K562 (cell line): Measurements from ENCODE around the gene HOXD4.

ENCODE experiments used
- CTCF ChIP-seq, 3 experiments: IDR thresholded peaks in 2 of 3; conservative IDR thresholded peaks in 1 of 3; 2 replicates each; pipeline ENCODE4 v1.5.1; 2011 to 2012; ENCODE audit warnings: low read length in 3 of 3, mild to moderate bottlenecking in 3 of 3, control low read depth in 2 of 3, improper control_type of control experiment in 1 of 3, inconsistent platforms in 1 of 3, low read depth in 1 of 3, mixed read lengths in 1 of 3, moderate library complexity in 1 of 3; ENCODE audit not compliant: insufficient read depth in 2 of 3
- EWSR1 ChIP-seq: fragments of 450-650 bp; IDR thresholded peaks from 2 replicates; pipeline ENCODE4 v1.6.1; 2018; ENCODE audit warnings: borderline replicate concordance, mild to moderate bottlenecking, low read depth, moderate library complexity; ENCODE audit not compliant: partially characterized antibody
- EZH2 ChIP-seq: IDR thresholded peaks from 2 replicates; pipeline ENCODE4 v1.6.1; 2012; ENCODE audit warnings: low read depth, mild to moderate bottlenecking, inconsistent platforms, low read length, borderline replicate concordance
- GTF3C2 ChIP-seq: IDR thresholded peaks from 3 replicates; pipeline ENCODE4 v1.6.1; 2011; ENCODE audit warnings: borderline replicate concordance, mild to moderate bottlenecking, moderate library complexity; ENCODE audit not compliant: insufficient read length; ENCODE audit errors: extremely low read depth
- KAT2B ChIP-seq: IDR thresholded peaks from one replicate; pipeline ENCODE4 v1.6.1; 2012; ENCODE audit warnings: low read depth, mild to moderate bottlenecking, control low read depth, inconsistent platforms, low read length, moderate library complexity
- KLF16 ChIP-seq: IDR thresholded peaks from 2 replicates; pipeline ENCODE4 v1.6.1; 2016; ENCODE audit warnings: antibody characterized with exemption
- MBD1 ChIP-seq: fragments of 250-450 bp; sonication (Bioruptor Pico); IDR thresholded peaks from 2 replicates; pipeline ENCODE4 v1.8.0; 2022; ENCODE audit warnings: inconsistent platforms
- NFE2L1 ChIP-seq: fragments of 450-650 bp; IDR thresholded peaks from 2 replicates; pipeline ENCODE4 v1.6.1; 2016; ENCODE audit warnings: missing genetic modification characterization, low read depth, mild to moderate bottlenecking, missing compliant biosample characterization, moderate library complexity, borderline replicate concordance
- PHF21A ChIP-seq: fragments of 450-650 bp; IDR thresholded peaks from 2 replicates; pipeline ENCODE4 v1.6.1; 2017; ENCODE audit warnings: low read depth, borderline replicate concordance
- PTTG1 ChIP-seq: fragments of 450-650 bp; IDR thresholded peaks from 2 replicates; pipeline ENCODE4 v1.6.1; 2016; ENCODE audit warnings: low read depth, mild to moderate bottlenecking, missing genetic modification characterization, missing compliant biosample characterization
- SP1 ChIP-seq: sonication (generic); formaldehyde crosslinking; IDR thresholded peaks from 2 replicates; pipeline ENCODE4 v1.8.1; 2022; ENCODE audit warnings: mild to moderate bottlenecking, missing genetic modification reagents
- TRIM28 ChIP-seq: fragments of 450-650 bp; IDR thresholded peaks from 2 replicates; pipeline ENCODE4 v1.6.1; 2017
- USF2 ChIP-seq: sonication (generic); formaldehyde crosslinking; IDR thresholded peaks from 2 replicates; pipeline ENCODE4 v1.5.0; 2020; ENCODE audit warnings: missing genetic modification reagents

GRCh38 chr2:176156807-176157498, 5.6 kb downstream of the HOXD4 start, which contains the start of gene HOXD3:
- TF ChIP-seq TRIM28 (no peak), MBD1 (CRISPR knock-in tag) (no peak), CTCF (IDR thresholded peaks at IDR 0.05 in 2 of 3, conservative IDR thresholded peaks at IDR 0.05 in 1 of 3; ENCODE audit: insufficient read depth in 2 of 3, low read depth in 1 of 3, low read length in 3 of 3) (no peak), GTF3C2 (no peak), USF2 (CRISPR knock-in tag) (no peak), EZH2 (no peak), KAT2B (no peak), PTTG1 (tag) (no peak), EWSR1 (no peak), SP1 (no peak), KLF16 (no peak), NFE2L1 (tag) (no peak), PHF21A (no peak)
